IMR-90 (cell line): ENCODE results near the gene ACIN1. TPM values are rescaled to one million over a fixed set of nuclear protein-coding genes. Genes with fewer than 3 reads are reported as not detected.

ENCODE experiments used
- ATAC-seq: fragments of 200-7000 bp; cut with Tn5 transposase; 2 replicates; pipeline ENCODE4 v1.9.1; 2020; ENCODE audit warnings: low read depth, mild to moderate bottlenecking, moderate library complexity
- BruUV-seq: library from RNA; stranded (reverse); fragments of 400-500 nt; replicated peaks from 2 replicates; lab custom pipeline; 2021; lab: Mats Ljungman, UMichigan
- CTCF ChIA-PET: fragments of 300-600 bp; formaldehyde crosslinking; extraction: SDS; loops from one replicate; lab custom pipeline; 2021; ENCODE audit warnings: antibody characterized with exemption; lab: Yijun Ruan, JAX
- POLR2A ChIA-PET: fragments of 300-600 bp; sonication (Branson Sonifier 250); formaldehyde crosslinking; loops from one replicate; lab custom pipeline; 2022; ENCODE audit warnings: antibody characterized with exemption; ENCODE audit not compliant: unreplicated experiment; lab: Charles Lee
- DNase-seq: peaks from one replicate; pipeline ENCODE4 v3.0.0; 2013
- H2AFZ ChIP-seq: replicated peaks from 2 replicates; pipeline ENCODE3; 2013; ENCODE audit warnings: low read length, mild to moderate bottlenecking; ENCODE audit not compliant: poor library complexity
- H2AK5ac ChIP-seq: 2 replicates; pipeline ENCODE4 v1.6.1; 2013; ENCODE audit warnings: low read depth, low read length, inconsistent platforms
- H2AK9ac ChIP-seq: replicated peaks from 2 replicates; pipeline ENCODE3; 2013; ENCODE audit warnings: mild to moderate bottlenecking, low read depth, low read length, moderate library complexity; ENCODE audit not compliant: poor library complexity
- H2BK120ac ChIP-seq: 2 replicates; pipeline ENCODE4 v1.6.1; 2013; ENCODE audit warnings: low read depth, low read length, inconsistent platforms
- H2BK15ac ChIP-seq: 3 replicates; pipeline ENCODE4 v1.6.1; 2013; ENCODE audit warnings: low read depth, low read length, inconsistent platforms
- H2BK20ac ChIP-seq: 2 replicates; pipeline ENCODE4 v1.6.1; 2013; ENCODE audit warnings: low read depth, mild to moderate bottlenecking, inconsistent platforms, low read length, moderate library complexity
- H2BK5ac ChIP-seq: 2 replicates; pipeline ENCODE4 v1.6.1; 2013; ENCODE audit warnings: mild to moderate bottlenecking, low read depth, low read length, inconsistent platforms; ENCODE audit not compliant: poor library complexity, severe bottlenecking
- H3K14ac ChIP-seq: replicated peaks from 2 replicates; pipeline ENCODE4 v1.6.1; 2013; ENCODE audit warnings: low read depth, low read length, inconsistent platforms
- H3K18ac ChIP-seq: 2 replicates; pipeline ENCODE4 v1.6.1; 2013; ENCODE audit warnings: low read depth, low read length, control low read depth
- H3K23ac ChIP-seq: 2 replicates; pipeline ENCODE4 v1.6.1; 2013; ENCODE audit warnings: low read depth, low read length, inconsistent platforms
- H3K27ac ChIP-seq: 2 replicates; pipeline ENCODE4 v1.5.1; 2013; ENCODE audit warnings: mild to moderate bottlenecking, control low read depth, low read length; ENCODE audit not compliant: insufficient read depth
- H3K27me3 ChIP-seq: 2 replicates; pipeline ENCODE4 v1.6.1; 2013; ENCODE audit warnings: low read length; ENCODE audit not compliant: control insufficient read depth, insufficient read depth
- H3K36me3 ChIP-seq: 2 replicates; pipeline ENCODE4 v1.6.1; 2013; ENCODE audit warnings: low read length, mixed read lengths; ENCODE audit not compliant: control insufficient read depth, insufficient read depth
- H3K4ac ChIP-seq: 2 replicates; pipeline ENCODE4 v1.6.1; 2013; ENCODE audit warnings: low read depth, low read length, inconsistent platforms
- H3K4me1 ChIP-seq: 2 replicates; pipeline ENCODE4 v1.6.1; 2013; ENCODE audit warnings: low read length, mixed read lengths; ENCODE audit not compliant: control insufficient read depth, insufficient read depth
- H3K4me2 ChIP-seq: 2 replicates; pipeline ENCODE4 v1.6.1; 2013; ENCODE audit warnings: low read depth, mild to moderate bottlenecking, control low read depth, low read length, moderate library complexity
- H3K4me3 ChIP-seq: 2 replicates; pipeline ENCODE4 v1.5.1; 2013; ENCODE audit warnings: low read depth, mild to moderate bottlenecking, control low read depth, low read length, moderate library complexity; ENCODE audit not compliant: insufficient read depth
- H3K56ac ChIP-seq: 2 replicates; pipeline ENCODE4 v1.6.1; 2013; ENCODE audit warnings: low read length, inconsistent platforms; ENCODE audit not compliant: insufficient read depth; ENCODE audit errors: extremely low read depth
- H3K79me1 ChIP-seq, 2 experiments: 2 replicates each; pipeline ENCODE4 v1.6.1; 2013; ENCODE audit warnings: low read length in 2 of 2, inconsistent platforms in 1 of 2, low read depth in 1 of 2
- H3K9ac ChIP-seq: 2 replicates; pipeline ENCODE4 v1.6.1; 2013; ENCODE audit warnings: low read depth, low read length, control low read depth
- H3K9me1 ChIP-seq: 2 replicates; pipeline ENCODE4 v1.6.1; 2013; ENCODE audit warnings: low read length, inconsistent platforms; ENCODE audit not compliant: insufficient read depth
- H3K9me3 ChIP-seq: 2 replicates; pipeline ENCODE4 v1.6.1; 2013; ENCODE audit warnings: low read length; ENCODE audit not compliant: control insufficient read depth, insufficient read depth
- H4K20me1 ChIP-seq: 2 replicates; pipeline ENCODE4 v1.6.1; 2013; ENCODE audit warnings: low read length, inconsistent platforms; ENCODE audit not compliant: insufficient read depth
- H4K5ac ChIP-seq: 2 replicates; pipeline ENCODE4 v1.6.1; 2013; ENCODE audit warnings: mild to moderate bottlenecking, low read depth, low read length, control low read depth
- H4K8ac ChIP-seq, 2 experiments: 2 replicates each; pipeline ENCODE4 v1.6.1; 2013; ENCODE audit warnings: low read depth in 2 of 2, low read length in 2 of 2, control low read depth in 1 of 2, inconsistent platforms in 1 of 2
- H4K91ac ChIP-seq: 2 replicates; pipeline ENCODE4 v1.6.1; 2013; ENCODE audit warnings: low read depth, low read length, inconsistent platforms; ENCODE audit not compliant: insufficient read depth
- BHLHE40 ChIP-seq: fragments of 150-350 bp; IDR thresholded peaks from 2 replicates; pipeline ENCODE4 v1.6.1; 2016; ENCODE audit warnings: mild to moderate bottlenecking, low read depth, low read length
- CHD1 ChIP-seq: IDR thresholded peaks from 2 replicates; pipeline ENCODE4 v1.6.1; 2012; ENCODE audit warnings: low read depth, low read length, improper control_type of control experiment
- CTCF ChIP-seq: conservative IDR thresholded peaks from 2 replicates; pipeline ENCODE4 v1.5.1; 2012; ENCODE audit warnings: mild to moderate bottlenecking, low read depth, low read length, improper control_type of control experiment
- FOS ChIP-seq: fragments of 150-350 bp; IDR thresholded peaks from 2 replicates; pipeline ENCODE4 v1.6.1; 2016; ENCODE audit warnings: low read depth, low read length
- POLR2A ChIP-seq: IDR thresholded peaks from 2 replicates; pipeline ENCODE4 v1.6.1; 2012; ENCODE audit warnings: mild to moderate bottlenecking, low read depth, low read length
- RAD21 ChIP-seq: IDR thresholded peaks from 2 replicates; pipeline ENCODE4 v1.6.1; 2012; ENCODE audit warnings: low read length, improper control_type of control experiment
- RCOR1 ChIP-seq: IDR thresholded peaks from 2 replicates; pipeline ENCODE4 v1.6.1; 2012; ENCODE audit warnings: mild to moderate bottlenecking, low read length, improper control_type of control experiment; ENCODE audit not compliant: insufficient replicate concordance
- RFX5 ChIP-seq: IDR thresholded peaks from 2 replicates; pipeline ENCODE4 v1.8.0; 2012; ENCODE audit warnings: low read depth, mild to moderate bottlenecking, low read length, moderate library complexity
- SMC3 ChIP-seq: fragments of 150-350 bp; IDR thresholded peaks from 2 replicates; pipeline ENCODE4 v1.6.1; 2016; ENCODE audit warnings: low read depth, mild to moderate bottlenecking, antibody characterized with exemption, low read length, moderate library complexity
- WGBS, 2 experiments: methylation state at CpG; one replicate each; pipeline versions ENCODE4 v1.1.5 to v1.1.7; 2013; ENCODE audit warnings: missing lambda C conversion rate in 2 of 2; ENCODE audit not compliant: insufficient read length in 1 of 2; ENCODE audit errors: extremely low coverage in 2 of 2; 5-methylcytosine and 5-hydroxymethylcytosine counted together
- dilution Hi-C: fragments of 300-500 bp; cut with HindIII; formaldehyde crosslinking; loops from one replicate; pipeline ENCODE4 v1.14.3; 2018; ENCODE audit warnings: low sequenced_read_pairs; ENCODE audit not compliant: unreplicated experiment
- in situ Hi-C: fragments of 300-500 bp; cut with MboI; formaldehyde crosslinking; loops from 3 replicates; pipeline ENCODE4 v1.14.3; 2019; ENCODE audit warnings: low sequenced_read_pairs, inconsistent platforms, mixed read lengths
- intact Hi-C: fragments of 100-400 bp; cut with micrococcal nuclease; formaldehyde crosslinking; loops from 2 replicates; pipeline ENCODE4 v1.10.0; 2022
- polyA plus RNA-seq, 3 experiments: library from polyadenylated mRNA; depleted of rRNA; stranded (reverse); fragments of >200 nt; gene quantifications; 2 replicates each; pipeline ENCODE4 v1.2.3, GENCODE V29; 2012; ENCODE audit warnings: low replicate concordance in 1 of 3
- total RNA-seq: library from RNA; depleted of rRNA; stranded (reverse); fragments of >200 nt; gene quantifications from 2 replicates; pipeline ENCODE4 v1.2.3, GENCODE V29; 2012
- TF ChIP-seq, protein P1 (sequence below): fragments of 150-350 bp; IDR thresholded peaks from 2 replicates; pipeline ENCODE4 v1.6.1; 2016; ENCODE audit warnings: low read depth, mild to moderate bottlenecking, low read length, moderate library complexity, borderline replicate concordance

Gene ACIN1
- total and polyA plus RNA-seq, 2 of the 4 experiments (the other 2 are of a cell fraction): 73.8 to 185 TPM

- Histone ChIP-seq H3K4me3 (no peak overlapping the region), H3K9ac (no peak overlapping the region), H3K36me3 (no peaks in the 10 kb centered on the region), H2BK120ac (peak overlapping the region; percentile 18; the same call in 1 of the 2 replicates), H2BK5ac (no peak overlapping the region), H3K9me1 (peaks cover 16% of the 10 kb centered on the region), H3K79me1 (peaks cover 5 to 6% of the 10 kb centered on the region in 2 experiments; a peak in 2 of 4 replicates), H3K23ac (no peak overlapping the region), H2AFZ (peak overlapping the region; percentile 5), H3K27me3 (no peaks in the 10 kb centered on the region), H4K20me1 (no peaks in the 10 kb centered on the region), H2BK20ac (no peak overlapping the region), H3K18ac (no peak overlapping the region), H2BK15ac (no peak overlapping the region), H3K27ac (no peak overlapping the region), H3K56ac (no peak overlapping the region), H2AK9ac (peak overlapping the region; percentile 17), H4K8ac (no peak overlapping the region), H3K4me2 (no peak overlapping the region), H3K4me1 (peaks cover 12% of the 10 kb centered on the region), H3K9me3 (no peaks in the 10 kb centered on the region), H3K14ac (no peak overlapping the region), H4K91ac (no peak overlapping the region), H2AK5ac (peak overlapping the region; percentile 25; the same call in 1 of the 2 replicates), H4K5ac (no peak overlapping the region), H3K4ac (0 out of 2 replicates have a peak overlapping the region, but pooled peaks have one; percentile 16)
- dilution Hi-C loops (no loop called here), intact Hi-C loops (loop anchor here (1.0 to 2.0 kb wide), 3 partner anchors 35 to 181 kb away; no protein-coding TSS in a partner anchor), in situ Hi-C loops (loop anchor here (10.0 kb wide), 1 partner anchor 185 kb away; the partner anchor contains the start of genes BCL2L2 and PPP1R3E)
- DNase-seq: no peak
- no TSS peak for BruUV-seq
- CTCF ChIA-PET: interaction anchor here (0.7 to 1.5 kb wide), 7 partner anchors 25 to 133 kb away, joined by 3 to 5 read pairs (median 4); partner anchors contain the start of genes ACIN1 and C14orf119
- POLR2A ChIA-PET: no interaction called here
- ATAC-seq: no peak
- WGBS, 2 experiments: 82% methylated on average over 5 of the region's 16 CpGs; no CpG with 5 or more reads in 1 of the 2 experiments
- TF ChIP-seq SMC3 (no peak), CHD1 (no peak), RAD21 (no peak), BHLHE40 (no peak), RFX5 (no peak), CTCF (no peak), RCOR1 (no peak), FOS (no peak), POLR2A (no peak)
- TF ChIP-seq, protein P1, sequence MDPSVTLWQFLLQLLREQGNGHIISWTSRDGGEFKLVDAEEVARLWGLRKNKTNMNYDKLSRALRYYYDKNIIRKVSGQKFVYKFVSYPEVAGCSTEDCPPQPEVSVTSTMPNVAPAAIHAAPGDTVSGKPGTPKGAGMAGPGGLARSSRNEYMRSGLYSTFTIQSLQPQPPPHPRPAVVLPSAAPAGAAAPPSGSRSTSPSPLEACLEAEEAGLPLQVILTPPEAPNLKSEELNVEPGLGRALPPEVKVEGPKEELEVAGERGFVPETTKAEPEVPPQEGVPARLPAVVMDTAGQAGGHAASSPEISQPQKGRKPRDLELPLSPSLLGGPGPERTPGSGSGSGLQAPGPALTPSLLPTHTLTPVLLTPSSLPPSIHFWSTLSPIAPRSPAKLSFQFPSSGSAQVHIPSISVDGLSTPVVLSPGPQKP: no peak
Observed at GRCh38 chr14:23119363-23120327, 24.7 kb upstream of the ACIN1 start.
